Frontal cortex (tissue), 4 donors: ENCODE results near the gene ANKEF1. TPM values are rescaled to one million over a fixed set of nuclear protein-coding genes. Genes with fewer than 3 reads are reported as not detected.
"Not testable (repeated sequence)": the region's sequence is repeated elsewhere in the genome, so short reads cannot be mapped to it uniquely, and the experiment has no call there.

Experiments
- DNase-seq, 2 donors: peaks; one replicate each; pipeline ENCODE4 v3.0.0; 2012; ENCODE audit warnings: low spot score in 2 of 2
- FAIRE-seq: peaks from 2 replicates; lab custom pipeline; 2012; peaks lifted over from hg19 to GRCh38; lab: Jason Lieb, UNC
- total RNA-seq: library from RNA; depleted of rRNA; stranded (reverse); fragments of >200 nt; gene quantifications from one replicate; pipeline ENCODE4 v1.2.3, GENCODE V29; 2014
- donor health status: control.
- donor health status: control.
- donor health status: control.

Gene ANKEF1
- total RNA-seq, 1 donor from 2014 or later, result 4.1 TPM

DNA sequence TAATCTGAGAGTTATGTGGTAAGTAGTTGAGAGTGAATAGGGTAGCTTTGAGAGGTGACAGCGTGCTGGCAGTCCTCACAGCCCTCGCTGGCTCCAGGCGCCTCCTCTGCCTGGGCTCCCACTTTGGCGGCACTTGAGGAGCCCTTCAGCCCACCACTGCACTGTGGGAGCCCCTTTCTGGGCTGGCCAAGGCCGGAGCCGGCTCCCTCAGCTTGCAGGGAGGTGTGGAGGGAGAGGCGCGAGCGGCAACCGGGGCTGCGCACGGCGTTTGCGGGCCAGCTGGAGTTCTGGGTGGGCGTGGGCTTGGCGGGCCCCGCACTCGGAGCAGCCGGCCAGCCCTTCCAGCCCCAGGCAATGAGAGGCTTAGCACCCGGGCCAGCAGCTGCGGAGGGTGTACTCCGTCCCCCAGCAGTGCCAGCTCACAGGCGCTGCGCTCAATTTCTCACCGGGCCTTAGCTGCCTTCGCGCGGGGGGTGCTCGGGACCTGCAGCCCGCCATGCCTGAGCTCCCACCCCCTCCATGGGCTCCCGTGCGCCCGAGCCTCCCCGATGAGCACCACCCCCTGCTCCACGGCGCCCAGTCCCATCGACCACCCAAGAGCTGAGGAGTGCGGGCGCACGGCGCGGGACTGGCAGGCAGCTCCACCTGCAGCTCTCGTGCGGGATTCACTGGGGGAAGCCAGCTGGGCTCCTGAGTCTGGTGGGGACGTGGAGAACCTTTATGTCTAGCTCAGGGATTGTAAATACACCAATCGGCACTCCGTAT, 3.2 kb upstream of the ANKEF1 start:
- not testable (repeated sequence) for DNase-seq, FAIRE-seq

GRCh38 chr20:10032269-10032668, 2.5 kb upstream of the ANKEF1 start:
- DNase-seq, FAIRE-seq: not testable (repeated sequence)

GRCh38 chr20:10033905-10034650, 709 bp upstream of the ANKEF1 start:
- DNase-seq (no peak), FAIRE-seq (no peak)

DNA sequence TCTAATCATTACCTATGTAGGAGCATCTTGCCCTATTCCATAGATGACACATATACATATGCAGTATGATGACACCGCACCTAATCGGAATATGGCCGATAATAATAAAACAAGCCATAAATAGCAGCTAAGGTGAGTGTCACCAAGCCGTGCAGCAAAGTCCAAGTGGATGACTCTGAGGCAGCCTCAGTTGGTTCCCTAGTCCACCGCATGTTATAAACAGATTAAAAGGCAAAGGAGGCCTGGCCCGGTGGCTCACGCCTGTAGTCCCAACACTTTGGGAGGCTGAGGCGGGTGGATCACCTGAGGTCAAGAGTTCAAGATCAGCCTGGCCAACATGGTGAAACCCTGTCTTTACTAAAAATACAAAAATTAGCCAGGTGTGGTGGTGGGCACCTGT, 1.5 kb downstream of the ANKEF1 start:
- DNase-seq, FAIRE-seq: not testable (repeated sequence)

- no peak for DNase-seq
- no peak for FAIRE-seq
Observed at GRCh38 chr20:10040070-10040975, 5.5 kb downstream of the ANKEF1 start.

DNA sequence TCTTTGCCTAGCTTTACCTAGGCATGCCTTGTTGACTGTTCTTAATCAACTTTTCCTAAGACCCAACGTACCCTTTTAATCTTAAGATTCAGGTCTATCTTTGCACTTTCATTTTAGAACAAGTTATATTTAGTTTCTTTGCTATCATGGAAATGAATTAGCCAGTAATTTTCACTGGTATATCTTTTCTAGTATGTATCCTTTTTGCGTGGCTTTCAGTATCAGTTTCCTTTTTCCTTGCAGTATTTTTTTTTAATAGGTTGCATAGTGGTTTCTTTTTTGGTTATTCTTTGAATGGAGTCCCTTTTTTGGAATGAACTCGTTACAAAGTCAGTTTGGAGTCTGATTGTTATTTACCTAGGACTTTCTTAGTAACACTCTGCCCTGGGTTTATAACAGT, 7.3 kb downstream of the ANKEF1 start:
- no peak for FAIRE-seq
- DNase-seq, result no peak

GRCh38 chr20:10047427-10047826, 12.6 kb downstream of the ANKEF1 start:
- DNase-seq (no peak), FAIRE-seq (no peak)

DNA sequence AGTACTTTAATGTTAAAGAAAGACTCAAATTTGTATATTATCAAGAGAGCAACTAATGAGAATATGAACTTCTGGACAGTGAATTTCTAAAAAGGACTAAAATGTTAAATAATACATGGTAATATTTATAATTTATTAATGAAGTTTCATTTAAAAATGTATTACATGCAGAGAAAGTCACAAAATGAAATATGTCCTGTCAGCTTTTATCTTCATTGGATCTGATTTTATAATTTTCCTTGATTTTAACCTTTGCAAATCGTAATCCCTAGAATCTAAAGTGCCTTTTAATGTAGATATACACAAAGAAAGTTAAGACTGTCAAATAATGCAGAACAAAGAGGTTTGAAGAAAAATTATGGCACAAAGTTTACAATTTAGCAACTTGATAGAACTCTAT, 16.4 kb downstream of the ANKEF1 start:
- DNase-seq (no peak), FAIRE-seq (no peak)

GRCh38 chr20:10059006-10059405, 24.2 kb downstream of the ANKEF1 start:
- DNase-seq, result no peak

GRCh38 chr20:10060226-10060625, 25.4 kb downstream of the ANKEF1 start:
- FAIRE-seq (no peak), DNase-seq (no peak)

More at GRCh38 chr20:10059006-10059405, 24.2 kb downstream of the ANKEF1 start:
- FAIRE-seq, result no peak

- DNase-seq (no peak), FAIRE-seq (no peak)
Observed at GRCh38 chr20:10061641-10062040, 26.9 kb downstream of the ANKEF1 start.

- FAIRE-seq, result no peak
- no peak for DNase-seq
Observed at GRCh38 chr20:10063482-10063881, 28.7 kb downstream of the ANKEF1 start.

DNA sequence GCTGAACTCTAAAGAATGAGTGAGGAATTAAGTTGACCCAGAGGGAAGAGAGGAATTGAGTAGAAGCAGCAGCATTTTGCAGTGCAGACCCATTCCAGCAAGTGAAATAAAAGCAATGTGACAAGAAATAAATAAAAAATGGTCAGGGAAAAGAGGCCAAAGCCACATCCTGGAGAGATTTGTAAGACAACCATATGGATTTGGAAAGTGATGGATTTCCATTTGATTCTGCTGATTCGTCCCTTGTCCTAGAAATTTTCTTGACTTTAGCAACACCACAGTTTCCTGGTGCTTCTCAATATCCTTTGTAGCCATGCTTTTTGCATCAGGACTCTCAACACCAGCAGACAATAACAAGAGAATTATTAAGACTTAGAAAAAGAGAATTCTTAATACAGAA, 29.8 kb downstream of the ANKEF1 start:
- FAIRE-seq (no peak), DNase-seq (no peak)

- FAIRE-seq (no peak), DNase-seq (no peak)
Observed at GRCh38 chr20:10065154-10065833, 30.5 kb downstream of the ANKEF1 start.

DNA sequence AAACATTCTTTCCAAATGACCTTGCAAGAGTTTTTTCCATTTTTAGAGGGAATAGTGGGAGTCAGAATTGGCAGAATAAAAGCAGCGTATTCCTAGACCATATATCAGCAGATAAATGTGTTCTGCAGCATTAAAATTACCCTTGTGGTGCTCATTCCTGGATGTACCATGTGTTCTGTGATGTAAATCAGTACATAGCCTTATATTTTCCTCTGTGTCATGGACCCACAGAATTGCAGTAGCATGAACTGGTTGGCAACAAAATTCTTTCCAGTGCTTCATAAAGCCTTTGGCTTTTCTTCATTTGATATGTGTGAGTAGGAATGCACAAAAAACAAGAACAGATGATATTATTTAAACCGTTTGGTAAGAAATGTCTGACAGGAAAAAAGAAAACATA, 32.5 kb downstream of the ANKEF1 start:
- FAIRE-seq, result no peak
- no peak for DNase-seq

GRCh38 chr20:10074513-10074912, 39.7 kb downstream of the ANKEF1 start:
- FAIRE-seq (no peak), DNase-seq (peak in 1 of 2 donors; percentile 9)

- FAIRE-seq (no peak), DNase-seq (no peak)
Observed at GRCh38 chr20:10075606-10076005, 40.8 kb downstream of the ANKEF1 start.

GRCh38 chr20:10076126-10077080, 41.6 kb downstream of the ANKEF1 start:
- DNase-seq, result no peak
- FAIRE-seq, result no peak

DNA sequence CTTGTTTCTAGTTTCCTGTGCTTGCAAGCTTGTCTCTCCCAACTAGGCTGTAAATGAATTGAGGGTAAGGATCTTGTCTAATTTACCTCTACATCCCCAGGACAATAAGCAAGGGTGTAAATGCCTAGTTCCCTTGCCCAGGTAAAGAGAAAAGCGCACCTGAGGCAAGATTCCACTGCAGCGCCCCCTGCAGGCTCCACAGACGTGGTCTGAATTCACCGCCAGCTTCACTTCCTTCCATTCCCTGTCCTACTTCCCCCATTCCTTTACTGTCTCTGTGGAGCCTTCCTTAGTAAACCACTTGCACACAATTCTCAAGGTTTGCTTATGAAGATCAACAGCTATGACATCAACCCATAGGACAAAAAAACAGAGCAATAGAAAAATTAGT, 42.3 kb downstream of the ANKEF1 start:
- FAIRE-seq, result no peak
- DNase-seq, result no peak
